AG08395 (cell line): ENCODE results near the gene PSTPIP1.

ENCODE experiments used
- DNase-seq: peaks from one replicate; pipeline ENCODE4 v3.0.0; 2012; ENCODE audit warnings: mixed read lengths, low spot score

The PSTPIP1 gene

GRCh38 chr15:76978522-76979330, 16.2 kb upstream of the PSTPIP1 start:
- no peak for DNase-seq

GRCh38 chr15:76979331-76979925, 15.5 kb upstream of the PSTPIP1 start:
- no peak for DNase-seq

GRCh38 chr15:76979996-76980520, 14.9 kb upstream of the PSTPIP1 start:
- no peak for DNase-seq

GRCh38 chr15:76982356-76982755, 12.6 kb upstream of the PSTPIP1 start:
- DNase-seq = no peak

- DNase-seq = no peak
Measured at GRCh38 chr15:76982756-76983155, 12.2 kb upstream of the PSTPIP1 start.

GRCh38 chr15:76983590-76984375, 11.1 kb upstream of the PSTPIP1 start:
- no peak for DNase-seq

- DNase-seq = no peak
Measured at GRCh38 chr15:76986743-76987142, 8.2 kb upstream of the PSTPIP1 start.

GRCh38 chr15:76987276-76987675, 7.7 kb upstream of the PSTPIP1 start:
- DNase-seq = no peak

- DNase-seq = no peak
Measured at GRCh38 chr15:76987896-76988860, 6.7 kb upstream of the PSTPIP1 start.

- no peak for DNase-seq
Measured at GRCh38 chr15:76988867-76989780, 5.8 kb upstream of the PSTPIP1 start.

GRCh38 chr15:76991048-76991447, 3.9 kb upstream of the PSTPIP1 start:
- DNase-seq = no peak

GRCh38 chr15:76991741-76992645, 2.9 kb upstream of the PSTPIP1 start:
- DNase-seq = no peak

GRCh38 chr15:76993114-76993725, 1.7 kb upstream of the PSTPIP1 start:
- DNase-seq = no peak

GRCh38 chr15:76994001-76994400, 925 bp upstream of the PSTPIP1 start:
- no peak for DNase-seq

- no peak for DNase-seq
Measured at GRCh38 chr15:76994496-76994895, 430 bp upstream of the PSTPIP1 start.

GRCh38 chr15:76996076-76996525, 1.2 kb downstream of the PSTPIP1 start:
- DNase-seq = no peak

GRCh38 chr15:76996526-76997401, 1.8 kb downstream of the PSTPIP1 start:
- DNase-seq = peak; percentile 45
